ENCODE results near the gene MCF2L2.
A peak's percentile ranks its signal among the peaks of the same experiment; 100 is the strongest.
"Not testable (repeated sequence)": the region's sequence is repeated elsewhere in the genome, so short reads cannot be mapped to it uniquely, and the experiment has no call there.

MCF2L2 gene

GRCh38 chr3:183203670-183204069 lies 224.7 kb downstream of the MCF2L2 start:
- no peak for DNase-seq (ENCODE audit: low read depth in 2 of 2)

- no peak for DNase-seq (ENCODE audit: low read depth in 2 of 2)
Observed at GRCh38 chr3:183202004-183202722, 226.3 kb downstream of the MCF2L2 start.

GRCh38 chr3:183198939-183199338 lies 229.5 kb downstream of the MCF2L2 start:
- no peak for DNase-seq (ENCODE audit: low read depth in 2 of 2)

- no peak for DNase-seq (ENCODE audit: low read depth in 2 of 2)
Observed at GRCh38 chr3:183197734-183198133, 230.7 kb downstream of the MCF2L2 start.

GRCh38 chr3:183195266-183195665 lies 233.2 kb downstream of the MCF2L2 start:
- no peak for DNase-seq (ENCODE audit: low read depth in 2 of 2)

- no peak for DNase-seq (ENCODE audit: low read depth in 2 of 2)
Observed at GRCh38 chr3:183193762-183194689, 234.4 kb downstream of the MCF2L2 start.

- no peak for DNase-seq (ENCODE audit: low read depth in 2 of 2)
Observed at GRCh38 chr3:183192650-183193300, 235.6 kb downstream of the MCF2L2 start.

- no peak for DNase-seq (ENCODE audit: low read depth in 2 of 2)
Observed at GRCh38 chr3:183189641-183190040, 238.8 kb downstream of the MCF2L2 start.

- DNase-seq (ENCODE audit: low read depth in 2 of 2) = peak in 1 of 2 donors; percentile 25
Observed at GRCh38 chr3:183188895-183189462, 239.4 kb downstream of the MCF2L2 start.

- DNase-seq (ENCODE audit: low read depth in 2 of 2) = no peak
Observed at GRCh38 chr3:183185696-183186095, 242.7 kb downstream of the MCF2L2 start.

GRCh38 chr3:183182732-183183610 lies 245.4 kb downstream of the MCF2L2 start:
- no peak for DNase-seq (ENCODE audit: low read depth in 2 of 2)

- no peak for DNase-seq (ENCODE audit: low read depth in 2 of 2)
Observed at GRCh38 chr3:183182073-183182472, 246.3 kb downstream of the MCF2L2 start.

GRCh38 chr3:183181606-183182005 lies 246.8 kb downstream of the MCF2L2 start:
- DNase-seq (ENCODE audit: low read depth in 2 of 2) = no peak

GRCh38 chr3:183180784-183181295 lies 247.6 kb downstream of the MCF2L2 start:
- DNase-seq (ENCODE audit: low read depth in 2 of 2) = no peak

GRCh38 chr3:183180110-183180783 lies 248.2 kb downstream of the MCF2L2 start:
- no peak for DNase-seq (ENCODE audit: low read depth in 2 of 2)

- not testable (repeated sequence) for DNase-seq (ENCODE audit: low read depth in 2 of 2)
Observed at GRCh38 chr3:183179550-183179908, 248.9 kb downstream of the MCF2L2 start.

- DNase-seq (ENCODE audit: low read depth in 2 of 2) = peak; percentile 34 to 50
Observed at GRCh38 chr3:183178833-183179549, 249.4 kb downstream of the MCF2L2 start.

- DNase-seq (ENCODE audit: low read depth in 2 of 2) = no peak
Observed at GRCh38 chr3:183178512-183178832, 249.9 kb downstream of the MCF2L2 start.

- DNase-seq (ENCODE audit: low read depth in 2 of 2) = no peak
Observed at GRCh38 chr3:183172051-183172639, 256.3 kb downstream of the MCF2L2 start.

Measured in stimulated activated CD8-positive, alpha-beta memory T cell treated with anti-CD3 and anti-CD28 coated beads, Interleukin-7, amount 100 ng/mL, for 4 hours (primary cell).